ENCODE measurements around the gene YAP1. TPM values are rescaled to one million over a fixed set of nuclear protein-coding genes. Genes with fewer than 3 reads are reported as not detected.

Gene YAP1
- total and polyA plus RNA-seq, 3 donors from 2014 or later: 44.2 to 144 (median 110) TPM

- peaks cover 5% of the 10 kb centered on the region for H3K4me1 ChIP-seq
- H3K27ac ChIP-seq: no peak overlapping the region
- intact Hi-C loops (cut with DNase I; ENCODE audit: low total_unique reads): no loop called here
- H3K9me3 ChIP-seq: no peaks in the 10 kb centered on the region
- no peak overlapping the region for H3K4me3 ChIP-seq
- 89 to 92% methylated on average over 4 of the region's 4 CpGs for WGBS, 2 donors
- no peak for TF ChIP-seq CTCF (IDR thresholded peaks at IDR 0.05)
- TF ChIP-seq POLR2A (IDR thresholded peaks at IDR 0.05): no peak
- H3K27me3 ChIP-seq: no peaks in the 10 kb centered on the region
- no peaks in the 10 kb centered on the region for H3K36me3 ChIP-seq (ENCODE audit: low read depth, missing control alignments)
- no peak for DNase-seq
These were observed 115.7 kb downstream of the YAP1 start for GRCh38 chr11:102225689-102226568.

GRCh38 chr11:102226702-102227490 lies 116.6 kb downstream of the YAP1 start:
- no peak for DNase-seq
- Histone ChIP-seq H3K27me3 (no peaks in the 10 kb centered on the region), H3K4me3 (no peak overlapping the region), H3K9me3 (no peaks in the 10 kb centered on the region), H3K4me1 (peaks cover 5% of the 10 kb centered on the region), H3K27ac (no peak overlapping the region), H3K36me3 (ENCODE audit: low read depth, missing control alignments) (no peaks in the 10 kb centered on the region)
- TF ChIP-seq POLR2A (IDR thresholded peaks at IDR 0.05) (no peak), CTCF (IDR thresholded peaks at IDR 0.05) (no peak)
- intact Hi-C loops (cut with DNase I; ENCODE audit: low total_unique reads): no loop called here
- WGBS, 2 donors: 65 to 80% methylated on average over 9 of the region's 9 CpGs

DNA sequence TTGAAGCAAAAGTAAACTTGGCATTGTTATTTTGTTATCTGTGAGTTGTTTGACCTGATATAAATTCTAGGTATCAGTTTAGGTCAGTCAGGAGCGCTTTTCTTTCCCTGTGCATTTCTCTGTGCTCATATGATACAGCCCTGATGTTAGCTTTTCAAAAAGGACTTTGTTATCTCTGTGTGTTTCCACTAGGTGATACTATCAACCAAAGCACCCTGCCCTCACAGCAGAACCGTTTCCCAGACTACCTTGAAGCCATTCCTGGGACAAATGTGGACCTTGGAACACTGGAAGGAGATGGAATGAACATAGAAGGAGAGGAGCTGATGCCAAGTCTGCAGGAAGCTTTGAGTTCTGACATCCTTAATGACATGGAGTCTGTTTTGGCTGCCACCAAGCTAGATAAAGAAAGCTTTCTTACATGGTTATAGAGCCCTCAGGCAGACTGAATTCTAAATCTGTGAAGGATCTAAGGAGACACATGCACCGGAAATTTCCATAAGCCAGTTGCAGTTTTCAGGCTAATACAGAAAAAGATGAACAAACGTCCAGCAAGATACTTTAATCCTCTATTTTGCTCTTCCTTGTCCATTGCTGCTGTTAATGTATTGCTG lies 119.4 kb downstream of the YAP1 start:
- WGBS, 2 donors: 55 to 61% methylated on average over 4 of the region's 4 CpGs
- H3K36me3 ChIP-seq (ENCODE audit: low read depth, missing control alignments): no peaks in the 10 kb centered on the region
- TF ChIP-seq CTCF (IDR thresholded peaks at IDR 0.05): no peak
- TF ChIP-seq POLR2A (IDR thresholded peaks at IDR 0.05): no peak
- H3K4me3 ChIP-seq: no peak overlapping the region
- intact Hi-C loops (cut with DNase I; ENCODE audit: low total_unique reads): no loop called here
- peaks cover 5% of the 10 kb centered on the region for H3K4me1 ChIP-seq
- H3K27ac ChIP-seq: no peak overlapping the region
- H3K9me3 ChIP-seq: no peaks in the 10 kb centered on the region
- no peaks in the 10 kb centered on the region for H3K27me3 ChIP-seq
- DNase-seq: no peak

- TF ChIP-seq CTCF (IDR thresholded peaks at IDR 0.05): no peak
- no peak for TF ChIP-seq POLR2A (IDR thresholded peaks at IDR 0.05)
- no peak for DNase-seq
- H3K27ac ChIP-seq: no peak overlapping the region
- H3K4me1 ChIP-seq: peaks cover 5% of the 10 kb centered on the region
- H3K9me3 ChIP-seq: no peaks in the 10 kb centered on the region
- H3K4me3 ChIP-seq: no peak overlapping the region
- H3K27me3 ChIP-seq: no peaks in the 10 kb centered on the region
- intact Hi-C loops (cut with DNase I; ENCODE audit: low total_unique reads): no loop called here
- no peaks in the 10 kb centered on the region for H3K36me3 ChIP-seq (ENCODE audit: low read depth, missing control alignments)
These were observed 119.9 kb downstream of the YAP1 start for GRCh38 chr11:102230186-102230585.
